Nucleus accumbens (tissue), 56 donors: ENCODE results near the gene ELOVL2.

Experiments used
- DNase-seq, 56 donors: peaks; one replicate each; lab custom pipeline; 2025; lab: John Stamatoyannopoulos, UW

ELOVL2 gene

DNA sequence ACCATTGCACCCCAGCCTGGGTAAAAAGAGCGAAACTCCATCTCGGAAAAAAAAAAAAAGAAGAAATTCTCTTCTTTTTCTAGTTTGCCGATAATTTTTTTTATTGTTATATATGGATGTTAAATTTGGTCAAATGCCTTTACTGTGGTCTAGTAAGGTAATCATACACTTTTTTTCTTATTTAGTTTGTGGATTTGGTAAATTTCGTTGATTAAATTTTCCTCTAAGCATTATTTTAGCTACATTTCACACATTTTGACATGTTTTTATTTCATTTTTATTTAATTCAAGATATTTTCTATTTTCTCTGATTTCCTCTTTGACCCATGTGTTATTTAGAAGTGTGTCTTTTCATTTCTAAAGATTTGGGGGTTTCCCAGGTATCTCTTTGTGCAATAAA is 18.0 kb upstream of the ELOVL2 start:
- no peak for DNase-seq

DNA sequence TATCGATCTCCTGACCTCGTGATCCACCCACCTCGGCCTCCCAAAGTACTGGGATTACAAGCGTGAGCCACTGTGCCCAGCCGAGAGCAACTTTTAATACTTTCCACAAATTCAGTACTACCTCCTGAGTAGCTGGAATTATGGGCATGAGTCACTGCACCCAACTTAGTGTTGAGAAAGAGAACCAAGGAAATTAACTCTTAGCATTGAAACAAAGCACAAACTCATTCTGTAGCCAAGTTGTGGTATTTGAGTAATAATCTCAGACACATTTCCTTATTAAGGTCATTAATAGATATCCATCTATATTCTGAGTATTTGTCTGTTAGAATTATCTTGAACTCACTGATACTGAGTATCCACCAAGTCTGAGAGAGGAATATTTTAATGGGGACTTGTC is 14.3 kb upstream of the ELOVL2 start:
- no peak for DNase-seq

DNA sequence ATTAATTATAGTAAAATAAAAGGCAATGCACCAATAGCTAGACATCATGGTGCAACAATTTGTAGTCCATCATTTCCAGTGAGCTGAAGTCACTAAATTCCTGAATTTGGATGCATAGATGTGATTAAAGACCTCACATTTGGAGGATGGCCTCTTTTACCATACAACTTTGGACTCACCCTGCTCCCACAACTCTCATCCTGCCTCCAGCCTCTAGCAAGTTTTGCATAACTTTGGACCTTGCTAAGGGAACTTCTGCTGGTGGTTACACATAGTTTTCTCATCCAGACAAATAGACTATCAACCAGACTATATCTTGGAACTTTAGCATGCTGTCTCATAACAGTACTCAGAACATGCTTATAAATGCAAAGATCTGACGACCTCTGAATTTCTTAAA is 12.8 kb upstream of the ELOVL2 start:
- DNase-seq: no peak

DNA sequence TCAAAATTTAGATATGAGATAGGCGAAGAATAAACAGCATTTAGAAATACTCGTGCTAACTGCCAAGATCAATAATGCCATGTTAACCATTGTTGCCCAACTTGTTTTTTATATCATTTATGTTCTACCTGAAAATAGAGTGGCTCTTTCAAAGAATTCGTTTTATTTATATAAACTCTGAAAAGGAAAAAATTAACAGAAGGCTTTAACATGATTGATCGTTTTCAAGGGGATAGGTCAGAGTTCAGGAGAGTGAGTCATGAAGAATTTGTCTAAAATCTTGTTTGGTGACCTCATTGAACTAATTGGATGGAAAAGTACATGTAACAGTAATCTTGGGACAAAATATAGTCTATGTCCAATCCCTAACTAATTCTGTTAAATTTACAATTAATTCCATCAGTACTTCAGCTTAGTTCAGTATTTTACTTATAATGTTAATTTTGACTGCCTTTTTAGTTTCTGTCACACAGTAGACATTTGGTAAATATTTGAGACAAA is 11.1 kb upstream of the ELOVL2 start:
- DNase-seq: no peak

DNA sequence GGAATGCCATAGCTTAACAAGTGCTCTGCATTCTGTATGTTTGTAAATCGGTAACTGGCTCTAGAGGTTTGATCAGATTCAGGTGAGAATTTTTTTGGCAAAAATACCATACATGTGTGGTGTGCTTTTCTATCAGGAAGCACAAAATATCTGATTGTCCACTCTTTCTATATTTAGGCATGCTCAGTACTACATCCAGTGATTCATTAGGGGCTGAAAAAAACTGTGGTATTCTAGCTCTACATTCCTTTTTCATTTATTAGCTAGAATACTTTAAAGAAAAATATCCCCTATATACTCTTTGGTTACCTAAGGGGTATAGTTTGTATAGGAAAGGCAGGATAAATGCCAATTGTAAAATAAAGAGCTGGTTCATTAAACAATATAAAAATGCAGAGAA is 10.6 kb upstream of the ELOVL2 start:
- DNase-seq: no peak

DNA sequence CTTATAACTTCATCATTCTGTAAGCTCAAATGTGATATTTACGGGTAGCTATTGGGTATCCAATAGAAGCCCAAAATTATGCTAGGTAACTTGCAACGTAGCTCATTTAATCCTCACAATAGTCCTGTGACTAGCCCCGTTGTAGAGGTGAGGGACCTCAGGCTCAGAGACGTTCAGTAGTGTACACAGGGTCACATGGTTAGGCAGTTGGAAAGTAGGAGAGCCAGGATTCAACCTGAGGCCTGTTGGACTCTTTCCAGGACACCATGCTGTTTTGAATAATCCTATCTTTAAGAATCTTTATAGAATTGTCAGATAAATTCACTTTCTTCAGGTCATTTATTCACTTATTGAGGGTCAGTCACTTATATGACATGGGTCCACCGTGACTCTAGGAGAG is 9.2 kb upstream of the ELOVL2 start:
- DNase-seq: no peak

DNA sequence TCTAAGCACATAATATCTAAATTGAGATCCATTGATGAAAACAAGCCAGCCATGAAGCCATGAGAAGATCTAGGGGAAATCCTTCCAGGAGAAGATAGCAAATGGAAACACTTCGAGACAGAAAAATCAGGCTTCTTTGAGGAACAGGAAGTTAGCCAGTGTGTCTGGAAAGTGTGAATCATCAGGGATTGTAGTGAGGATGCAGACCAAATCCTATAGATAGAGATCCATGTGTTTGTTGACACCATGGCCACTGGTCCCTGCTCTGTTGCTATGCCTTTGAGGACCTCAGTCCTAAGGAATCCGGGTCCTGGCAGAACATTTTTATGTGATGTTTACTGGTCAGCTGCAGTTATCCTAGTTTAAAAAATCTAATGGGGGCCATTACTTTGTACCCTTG is 6.6 kb upstream of the ELOVL2 start:
- DNase-seq: no peak

DNA sequence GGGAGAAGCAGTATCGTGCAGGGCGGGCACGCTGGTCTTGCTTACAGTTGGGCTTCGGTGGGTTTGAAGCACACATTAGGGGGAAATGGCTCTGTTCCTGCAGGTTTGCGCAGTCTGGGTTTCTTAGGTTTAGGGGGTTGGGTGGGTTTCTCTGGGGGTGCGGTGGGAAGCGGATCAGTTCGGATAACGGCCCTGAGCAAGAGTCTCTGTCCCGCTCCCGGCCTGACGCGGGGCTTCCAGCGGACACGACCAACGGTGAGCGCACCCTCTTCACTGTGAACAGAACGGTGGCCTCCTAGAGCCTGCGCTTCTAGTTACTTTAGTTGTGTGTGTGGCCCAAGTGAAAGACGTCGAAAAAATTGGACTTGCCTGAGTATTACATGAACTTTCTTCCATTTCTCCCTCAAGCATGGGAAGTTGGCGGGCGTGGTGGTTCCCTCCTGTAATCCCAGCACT is 635 bp upstream of the ELOVL2 start:
- no peak for DNase-seq

DNA sequence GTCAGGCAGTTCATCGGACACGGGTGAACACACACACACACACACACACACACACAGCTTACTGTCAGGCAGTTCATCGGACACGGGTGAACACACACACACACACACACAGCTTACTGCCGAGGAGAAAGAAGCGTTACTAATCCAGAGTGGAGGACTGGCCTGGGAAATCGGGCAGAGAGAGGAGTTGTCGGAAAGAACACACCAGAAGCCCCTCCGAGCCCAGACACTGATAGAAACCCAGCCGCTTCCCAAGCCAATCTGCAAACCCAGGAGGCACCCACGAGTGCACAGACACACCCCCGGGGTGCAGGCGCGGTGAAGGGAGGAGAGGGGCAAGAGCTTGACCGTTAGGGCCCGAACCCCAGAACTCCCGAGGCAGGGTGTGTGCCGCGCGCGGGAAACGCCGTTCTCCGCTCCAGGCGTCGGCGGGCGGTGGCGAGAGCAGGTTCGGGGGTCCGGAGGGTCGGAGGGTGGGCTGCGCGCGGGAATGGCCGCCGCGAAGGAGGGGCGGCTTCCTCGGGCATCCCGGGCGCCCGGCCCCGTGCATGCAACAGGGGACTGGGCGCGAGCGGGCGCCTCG is 636 bp downstream of the ELOVL2 start:
- DNase-seq: peak in 5 of 56 donors; percentile 4 to 32 (median 12)

DNA sequence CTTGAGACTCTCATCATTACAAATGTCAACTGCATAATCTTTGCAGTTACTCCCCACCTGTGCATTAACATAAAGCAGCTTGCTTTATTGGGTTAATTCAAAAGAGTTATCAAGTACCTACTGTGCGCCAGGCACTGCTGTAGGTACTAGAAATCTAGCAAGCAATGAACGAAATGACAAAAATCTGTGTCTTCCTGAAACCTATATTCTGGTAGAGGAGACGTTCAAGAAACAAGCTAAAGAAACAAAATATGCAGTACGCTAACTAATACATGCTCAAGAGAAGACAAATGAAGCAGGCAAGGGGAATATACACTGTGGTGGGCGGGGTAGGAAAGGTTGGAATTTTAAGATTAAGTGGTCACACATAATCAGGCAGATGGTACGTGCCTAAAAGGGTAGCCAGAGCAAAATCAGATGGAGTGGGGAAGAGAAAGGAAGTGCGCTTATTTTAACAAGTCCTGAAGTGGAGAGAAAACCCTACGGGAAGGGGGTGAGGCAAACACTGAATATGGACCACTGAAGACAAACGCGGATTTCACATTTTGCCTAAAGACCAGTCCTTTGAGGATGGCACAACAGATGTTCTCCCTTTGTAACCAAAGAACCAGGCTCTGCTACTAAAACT is 1.2 kb downstream of the ELOVL2 start:
- DNase-seq: no peak

DNA sequence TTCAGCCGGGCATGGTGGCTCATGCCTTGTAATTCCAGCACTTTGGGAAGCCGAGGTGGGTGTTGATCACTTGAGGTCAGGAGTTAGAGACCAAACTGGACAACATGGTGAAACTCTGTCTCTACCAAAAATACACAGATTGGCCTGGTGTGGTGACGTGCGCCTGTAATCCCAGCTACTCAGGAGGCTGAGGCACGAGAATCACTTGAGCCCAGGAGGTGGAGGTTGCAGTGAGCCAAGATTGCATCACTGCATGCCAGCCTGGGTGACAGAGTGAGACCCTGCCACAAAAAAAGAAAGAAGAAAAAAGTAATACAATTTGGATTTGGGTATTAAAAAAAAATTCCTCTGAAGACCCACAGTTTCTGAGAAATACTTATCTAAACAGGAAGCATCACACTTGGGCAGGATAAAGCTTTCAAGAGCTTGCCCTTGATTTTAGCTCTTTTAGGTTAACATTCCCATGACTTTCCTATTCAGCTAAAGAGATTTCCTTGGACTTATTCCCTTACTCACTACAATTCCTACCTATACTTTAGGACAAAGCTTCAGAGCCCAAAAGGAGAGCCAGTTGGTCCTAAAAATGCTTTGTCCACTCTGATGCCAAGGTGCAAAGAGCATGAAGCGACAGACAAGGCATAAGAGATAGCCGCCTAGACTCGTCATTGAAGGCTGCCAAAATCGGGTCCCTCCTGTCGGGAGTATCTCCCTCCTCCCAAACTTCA is 1.9 kb downstream of the ELOVL2 start:
- DNase-seq: no peak

DNA sequence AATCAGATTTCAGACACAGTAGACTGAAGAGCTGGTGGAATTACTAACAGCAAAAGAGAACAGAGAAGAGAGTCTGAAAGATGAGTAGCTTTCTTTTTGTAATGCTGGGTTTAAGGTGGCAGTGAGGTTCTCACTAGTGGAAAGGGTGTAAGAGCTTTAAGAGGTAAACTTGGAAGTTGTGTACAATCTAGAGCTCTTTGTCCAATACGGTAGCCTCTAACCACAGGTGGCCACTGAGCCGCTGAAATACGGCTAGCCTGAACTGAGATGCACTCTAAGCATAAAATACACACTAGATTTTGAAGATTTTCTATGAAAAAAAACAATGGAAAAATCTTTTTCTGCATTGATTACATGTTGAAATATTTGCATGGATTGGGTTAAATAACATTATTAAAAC is 4.0 kb downstream of the ELOVL2 start:
- DNase-seq: no peak

DNA sequence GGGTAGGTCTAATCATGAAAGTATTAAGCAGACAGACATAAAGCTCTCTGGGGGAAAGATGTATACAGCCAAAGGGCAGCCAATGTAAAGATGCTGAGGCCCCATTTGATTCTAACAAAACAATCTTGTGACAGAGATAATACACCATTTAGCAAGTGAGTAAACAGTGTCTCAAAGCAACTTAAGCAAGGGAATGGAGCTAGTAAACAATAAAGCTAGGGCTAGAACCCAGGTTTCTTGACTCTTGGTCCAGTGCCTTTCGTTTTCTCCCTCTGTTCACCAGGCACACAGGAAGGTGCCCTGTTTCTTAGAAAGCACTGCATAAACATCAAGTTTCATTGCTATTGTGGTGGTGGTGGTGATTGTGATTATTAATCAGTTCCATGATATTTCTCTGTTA is 5.1 kb downstream of the ELOVL2 start:
- DNase-seq: no peak

DNA sequence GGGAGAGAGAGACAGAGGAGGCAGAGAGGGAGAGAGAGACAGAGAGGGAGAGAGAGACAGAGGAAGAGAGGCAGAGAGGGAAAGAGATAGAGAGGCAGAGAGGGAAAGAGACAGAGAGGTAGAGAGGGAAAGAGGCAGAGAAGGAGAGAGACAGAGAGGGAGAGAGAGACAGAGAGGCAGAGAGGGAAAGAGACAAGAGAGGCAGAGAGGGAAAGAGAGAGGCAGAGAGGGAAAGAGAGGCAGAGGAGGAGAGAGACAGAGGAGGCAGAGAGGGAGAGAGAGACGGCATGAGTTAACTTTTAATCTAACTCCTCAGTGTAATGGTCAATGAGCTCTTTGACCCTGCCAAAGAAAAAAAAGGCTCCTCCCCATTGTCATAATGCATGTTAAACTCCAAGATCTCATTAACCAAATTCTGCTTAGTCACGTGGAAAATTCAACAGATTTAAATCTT is 7.1 kb downstream of the ELOVL2 start:
- no peak for DNase-seq

DNA sequence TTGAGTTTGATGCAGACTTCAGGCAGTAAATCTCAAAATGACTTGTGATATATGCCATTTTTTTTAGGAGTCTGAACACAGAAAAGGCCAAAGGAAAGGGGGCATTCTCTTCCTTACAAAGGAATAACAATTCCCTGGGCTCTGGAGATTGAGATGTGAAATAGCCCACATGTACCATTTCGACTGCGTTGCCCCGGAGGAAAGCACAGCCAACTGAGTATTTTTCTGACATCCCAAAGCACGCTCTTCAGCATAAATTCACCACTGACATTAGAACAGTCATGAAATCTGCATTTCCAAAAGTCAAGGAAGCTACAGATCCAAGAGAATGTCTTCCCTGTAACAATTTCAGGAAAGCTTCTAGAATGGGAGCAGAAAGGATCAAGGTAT is 7.8 kb downstream of the ELOVL2 start:
- DNase-seq: no peak

DNA sequence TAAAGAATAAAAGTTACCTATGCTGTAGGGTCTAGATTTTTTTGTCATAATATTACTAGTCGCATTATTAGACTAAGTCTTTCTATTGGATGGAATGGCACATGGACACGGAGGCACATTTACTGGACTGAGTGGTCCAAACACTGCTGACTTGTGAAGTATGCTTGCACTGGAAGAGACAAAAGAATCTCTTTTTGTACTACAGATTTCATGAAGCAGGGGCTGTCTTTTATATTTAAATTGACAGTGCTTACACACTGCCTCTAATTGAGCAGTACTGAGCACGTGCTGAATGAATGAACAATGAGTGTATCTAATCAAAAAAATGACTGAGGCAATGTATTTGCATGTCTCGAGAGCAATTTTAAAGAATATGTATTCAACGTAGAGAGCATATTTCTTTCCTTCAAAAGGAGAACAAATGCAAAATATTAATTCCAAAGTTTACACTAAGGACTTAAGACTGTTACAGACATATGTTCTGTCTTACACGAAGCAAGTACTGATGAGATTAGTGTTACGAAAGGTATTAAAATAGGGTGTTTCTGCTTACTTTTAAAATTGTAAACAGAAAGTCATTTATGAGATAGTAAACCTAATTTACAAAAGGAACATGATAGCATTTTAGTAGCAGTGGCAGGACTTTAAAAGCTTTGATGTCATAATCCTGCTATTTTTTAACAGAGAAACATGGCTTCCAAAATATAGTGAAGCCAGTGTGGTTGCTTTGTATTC is 8.3 kb downstream of the ELOVL2 start:
- DNase-seq: no peak

DNA sequence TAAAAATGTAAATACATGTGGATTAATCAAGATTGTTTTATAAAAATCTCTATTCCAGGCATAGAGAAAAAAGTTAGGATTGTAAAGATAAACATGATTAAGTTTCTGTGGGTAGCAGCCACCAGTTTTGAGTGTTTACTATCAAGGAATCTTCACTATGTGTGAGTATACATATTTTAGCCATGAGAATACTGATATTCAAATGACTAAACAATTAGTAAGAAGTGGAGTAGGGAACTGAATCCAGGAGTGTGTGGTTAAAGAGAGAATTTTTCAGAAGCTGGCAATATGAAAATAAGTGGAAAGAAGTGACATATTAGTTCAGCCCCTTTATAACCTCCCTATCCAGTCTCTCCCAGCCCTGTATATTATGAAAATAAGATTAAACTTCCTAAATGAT is 10.3 kb downstream of the ELOVL2 start:
- DNase-seq: no peak

DNA sequence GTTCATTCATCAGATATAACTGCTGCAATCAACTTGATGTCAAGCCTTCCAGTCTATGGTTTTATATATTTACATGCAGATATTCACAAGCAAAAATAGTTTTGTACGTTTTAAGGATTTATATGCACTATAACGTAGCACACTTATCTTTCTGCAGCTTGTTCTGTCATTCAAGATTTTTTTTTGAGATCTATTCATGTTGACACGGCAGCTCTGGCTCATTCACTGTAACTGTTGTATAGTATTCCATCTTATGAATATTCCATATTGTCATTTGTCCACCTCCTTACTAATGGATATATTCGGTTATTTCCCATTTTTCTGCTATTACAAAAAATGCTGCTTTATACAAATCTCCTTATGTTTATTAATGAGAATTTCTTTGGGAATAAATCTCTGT is 13.2 kb downstream of the ELOVL2 start:
- DNase-seq: no peak

DNA sequence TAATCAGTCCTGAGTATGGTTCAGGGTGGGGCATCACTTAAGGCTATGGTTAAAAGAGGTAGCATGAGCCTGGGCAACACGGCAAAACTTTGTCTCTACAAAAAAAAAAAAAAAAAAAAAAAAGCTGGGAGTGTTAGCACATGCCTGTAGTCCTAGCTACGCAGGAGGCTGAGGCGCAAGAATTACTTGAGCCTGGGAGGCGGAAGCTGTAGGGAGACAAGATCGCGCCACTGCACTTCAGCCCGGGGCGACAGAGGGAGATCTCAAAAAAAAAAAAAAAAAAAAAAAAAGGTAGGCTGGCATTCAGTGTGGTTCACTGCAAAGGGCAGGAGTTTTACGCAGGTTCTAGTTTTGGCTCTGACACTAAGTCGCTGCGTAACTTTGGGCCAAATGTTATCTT is 15.1 kb downstream of the ELOVL2 start:
- DNase-seq: no peak

DNA sequence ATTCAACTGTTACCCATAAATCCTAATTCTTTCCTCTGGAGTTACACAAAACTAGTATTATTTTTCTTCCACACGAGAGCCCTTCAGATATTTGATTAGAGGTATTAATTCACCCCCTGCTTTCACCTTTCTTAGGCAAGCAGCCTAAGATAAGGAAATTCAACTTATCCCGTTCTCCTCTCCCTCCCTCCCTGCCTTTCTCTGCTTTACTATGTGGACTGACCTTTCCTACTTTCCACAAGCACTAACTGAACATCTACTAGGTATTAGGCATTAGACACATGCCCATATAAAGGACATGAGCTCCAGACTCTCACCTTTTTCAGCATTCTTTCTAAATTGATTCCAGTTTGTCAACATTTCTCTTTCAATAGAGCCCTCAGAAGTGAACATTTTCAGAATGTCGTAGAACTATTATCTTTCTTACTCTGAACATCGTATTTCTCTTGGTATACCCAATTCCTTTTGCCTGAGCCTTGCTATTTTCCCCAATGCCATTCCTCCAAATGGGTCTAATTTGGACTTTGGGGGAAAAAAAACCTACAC is 16.5 kb downstream of the ELOVL2 start:
- no peak for DNase-seq
